Keratinocyte (primary cell): ENCODE results near the gene BACH1.

ENCODE experiments used
- CTCF ChIP-seq, 3 experiments: IDR thresholded peaks in 1 of 3; conservative IDR thresholded peaks in 1 of 3; optimal IDR thresholded peaks in 1 of 3; 2 replicates in 2 of 3; 3 replicates in 1 of 3; pipeline versions ENCODE3 to v1.5.1; 2011; ENCODE audit warnings: low read length in 3 of 3, mild to moderate bottlenecking in 3 of 3, moderate library complexity in 2 of 3, control low read depth in 1 of 3, inconsistent platforms in 1 of 3; ENCODE audit not compliant: insufficient read depth in 2 of 3; ENCODE audit errors: extremely low read depth in 1 of 3
- EZH2 ChIP-seq: IDR thresholded peaks from one replicate; pipeline ENCODE4 v1.6.1; 2012; ENCODE audit warnings: inconsistent platforms, mild to moderate bottlenecking, low read length, moderate library complexity

GRCh38 chr21:29307718-29308455 lies 9.2 kb downstream of the BACH1 start:
- TF ChIP-seq EZH2 (no peak), CTCF (optimal IDR thresholded peaks at IDR 0.05 in 1 of 3, IDR thresholded peaks at IDR 0.05 in 1 of 3, conservative IDR thresholded peaks at IDR 0.05 in 1 of 3; ENCODE audit: extremely low read depth in 1 of 3, insufficient read depth in 2 of 3, low read length in 3 of 3) (no peak)
